ENCODE results near the gene SNAP29.
"Not testable (repeated sequence)": the region's sequence is repeated elsewhere in the genome, so short reads cannot be mapped to it uniquely, and the experiment has no call there.

Gene SNAP29

GRCh38 chr22:20906387-20906767 is 47.6 kb downstream of the SNAP29 start:
- Histone ChIP-seq H3K9me3 (ENCODE audit: insufficient read depth, low read depth, low read length) (no peaks in the 10 kb centered on the region), H3K9ac (ENCODE audit: low read depth, low read length) (no peak overlapping the region), H3K4me3 (ENCODE audit: low read length) (no peak overlapping the region), H3K27ac (ENCODE audit: low read length) (no peak overlapping the region), H3K4me1 (ENCODE audit: insufficient read depth, low read length) (no peaks in the 10 kb centered on the region), H3K27me3 (ENCODE audit: insufficient read depth, low read length) (no peaks in the 10 kb centered on the region), H3K36me3 (ENCODE audit: insufficient read depth, low read depth, low read length) (no peaks in the 10 kb centered on the region)

DNA sequence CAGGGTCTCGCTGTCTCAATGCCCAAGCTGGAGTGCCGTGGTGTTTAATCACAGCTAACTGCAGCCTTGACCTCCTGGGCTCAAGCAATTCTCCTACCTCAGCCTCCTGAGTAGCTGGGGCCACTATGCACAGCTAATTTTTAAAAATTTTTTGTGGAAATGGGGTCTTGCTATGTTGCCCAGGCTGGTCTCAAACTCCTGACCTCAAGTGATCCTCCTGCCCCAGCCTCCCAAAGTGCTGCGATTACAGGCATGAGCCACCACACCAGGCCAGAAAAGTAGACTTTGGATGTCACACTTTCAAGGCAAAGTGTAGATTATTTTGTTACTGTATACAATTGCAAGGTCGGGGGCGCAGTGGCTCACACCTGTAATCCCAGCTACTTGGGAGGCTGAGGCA is 49.9 kb downstream of the SNAP29 start:
- H3K27me3 ChIP-seq (ENCODE audit: insufficient read depth, low read length); H3K9ac ChIP-seq (ENCODE audit: low read depth, low read length); H3K4me1 ChIP-seq (ENCODE audit: insufficient read depth, low read length); H3K4me3 ChIP-seq (ENCODE audit: low read length); H3K36me3 ChIP-seq (ENCODE audit: insufficient read depth, low read depth, low read length); H3K27ac ChIP-seq (ENCODE audit: low read length); H3K9me3 ChIP-seq (ENCODE audit: insufficient read depth, low read depth, low read length): not testable (repeated sequence)

GRCh38 chr22:20909543-20910303 is 50.9 kb downstream of the SNAP29 start:
- Histone ChIP-seq H3K27me3 (ENCODE audit: insufficient read depth, low read length) (no peaks in the 10 kb centered on the region), H3K27ac (ENCODE audit: low read length) (no peak overlapping the region), H3K4me1 (ENCODE audit: insufficient read depth, low read length) (no peaks in the 10 kb centered on the region), H3K4me3 (ENCODE audit: low read length) (no peak overlapping the region), H3K9ac (ENCODE audit: low read depth, low read length) (no peak overlapping the region), H3K9me3 (ENCODE audit: insufficient read depth, low read depth, low read length) (no peaks in the 10 kb centered on the region), H3K36me3 (ENCODE audit: insufficient read depth, low read depth, low read length) (no peaks in the 10 kb centered on the region)

GRCh38 chr22:20912494-20912893 is 53.7 kb downstream of the SNAP29 start:
- no peak overlapping the region for H3K4me3 ChIP-seq (ENCODE audit: low read length)
- H3K27ac ChIP-seq (ENCODE audit: low read length) = no peak overlapping the region
- H3K9ac ChIP-seq (ENCODE audit: low read depth, low read length) = no peak overlapping the region
- no peaks in the 10 kb centered on the region for H3K4me1 ChIP-seq (ENCODE audit: insufficient read depth, low read length)
- H3K36me3 ChIP-seq (ENCODE audit: insufficient read depth, low read depth, low read length) = no peaks in the 10 kb centered on the region
- H3K27me3 ChIP-seq (ENCODE audit: insufficient read depth, low read length) = no peaks in the 10 kb centered on the region
- H3K9me3 ChIP-seq (ENCODE audit: insufficient read depth, low read depth, low read length) = no peaks in the 10 kb centered on the region

- Histone ChIP-seq H3K9ac (ENCODE audit: low read depth, low read length) (peak within 1 kb of the TSS; percentile 90), H3K27me3 (ENCODE audit: insufficient read depth, low read length) (no peaks in the 10 kb centered on the region), H3K27ac (ENCODE audit: low read length) (peak within 1 kb of the TSS; percentile 92), H3K36me3 (ENCODE audit: insufficient read depth, low read depth, low read length) (peaks cover 17% of the 10 kb centered on the region; the same call in 1 of the 2 replicates), H3K9me3 (ENCODE audit: insufficient read depth, low read depth, low read length) (no peaks in the 10 kb centered on the region), H3K4me3 (ENCODE audit: low read length) (peak within 1 kb of the TSS; percentile 94), H3K4me1 (ENCODE audit: insufficient read depth, low read length) (peaks cover 10% of the 10 kb centered on the region; the same call in 1 of the 2 replicates)
Measured at GRCh38 chr22:20916916-20917810, 58.4 kb downstream of the SNAP29 start, which contains the start of gene CRKL. CRKL (plus strand) TSS chr22:20917407; CDS start chr22:20917935, 528 bp downstream.

GRCh38 chr22:20918663-20919218 is 59.9 kb downstream of the SNAP29 start:
- Histone ChIP-seq H3K36me3 (ENCODE audit: insufficient read depth, low read depth, low read length) (peaks cover 17% of the 10 kb centered on the region; the same call in 1 of the 2 replicates), H3K4me3 (ENCODE audit: low read length) (peak overlapping the region; percentile 94), H3K4me1 (ENCODE audit: insufficient read depth, low read length) (peaks cover 10% of the 10 kb centered on the region; the same call in 1 of the 2 replicates), H3K9ac (ENCODE audit: low read depth, low read length) (peak overlapping the region; percentile 90), H3K27ac (ENCODE audit: low read length) (no peak overlapping the region), H3K9me3 (ENCODE audit: insufficient read depth, low read depth, low read length) (no peaks in the 10 kb centered on the region), H3K27me3 (ENCODE audit: insufficient read depth, low read length) (no peaks in the 10 kb centered on the region)

GRCh38 chr22:20919718-20920117 is 60.9 kb downstream of the SNAP29 start:
- H3K4me3 ChIP-seq (ENCODE audit: low read length) = peak overlapping the region; percentile 94
- no peak overlapping the region for H3K27ac ChIP-seq (ENCODE audit: low read length)
- H3K9ac ChIP-seq (ENCODE audit: low read depth, low read length) = peak overlapping the region; percentile 90
- no peaks in the 10 kb centered on the region for H3K27me3 ChIP-seq (ENCODE audit: insufficient read depth, low read length)
- no peaks in the 10 kb centered on the region for H3K9me3 ChIP-seq (ENCODE audit: insufficient read depth, low read depth, low read length)
- H3K36me3 ChIP-seq (ENCODE audit: insufficient read depth, low read depth, low read length) = peaks cover 17% of the 10 kb centered on the region; the same call in 1 of the 2 replicates
- H3K4me1 ChIP-seq (ENCODE audit: insufficient read depth, low read length) = peaks cover 20% of the 10 kb centered on the region

DNA sequence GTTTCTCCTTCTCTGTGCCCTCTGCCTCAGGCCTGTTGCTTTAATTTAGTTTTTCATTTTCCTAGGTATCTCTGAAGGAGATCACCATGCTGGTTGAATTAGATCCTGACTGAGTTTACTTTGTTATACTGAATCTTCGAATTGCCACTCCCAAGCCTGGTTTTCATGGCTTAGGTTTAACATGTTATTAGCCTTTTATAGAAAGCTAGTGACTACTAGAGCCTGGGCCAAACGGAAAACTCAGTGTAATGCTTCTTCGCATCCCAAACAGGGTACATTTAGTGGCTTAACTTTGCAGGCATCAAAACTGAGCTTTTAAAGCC is 62.0 kb downstream of the SNAP29 start:
- Histone ChIP-seq H3K9me3 (ENCODE audit: insufficient read depth, low read depth, low read length) (no peaks in the 10 kb centered on the region), H3K27me3 (ENCODE audit: insufficient read depth, low read length) (no peaks in the 10 kb centered on the region), H3K9ac (ENCODE audit: low read depth, low read length) (peak overlapping the region; percentile 38; the same call in 1 of the 2 replicates), H3K4me1 (ENCODE audit: insufficient read depth, low read length) (peaks cover 29% of the 10 kb centered on the region), H3K27ac (ENCODE audit: low read length) (no peak overlapping the region), H3K4me3 (ENCODE audit: low read length) (peak overlapping the region; percentile 94), H3K36me3 (ENCODE audit: insufficient read depth, low read depth, low read length) (peaks cover 17% of the 10 kb centered on the region; the same call in 1 of the 2 replicates)

DNA sequence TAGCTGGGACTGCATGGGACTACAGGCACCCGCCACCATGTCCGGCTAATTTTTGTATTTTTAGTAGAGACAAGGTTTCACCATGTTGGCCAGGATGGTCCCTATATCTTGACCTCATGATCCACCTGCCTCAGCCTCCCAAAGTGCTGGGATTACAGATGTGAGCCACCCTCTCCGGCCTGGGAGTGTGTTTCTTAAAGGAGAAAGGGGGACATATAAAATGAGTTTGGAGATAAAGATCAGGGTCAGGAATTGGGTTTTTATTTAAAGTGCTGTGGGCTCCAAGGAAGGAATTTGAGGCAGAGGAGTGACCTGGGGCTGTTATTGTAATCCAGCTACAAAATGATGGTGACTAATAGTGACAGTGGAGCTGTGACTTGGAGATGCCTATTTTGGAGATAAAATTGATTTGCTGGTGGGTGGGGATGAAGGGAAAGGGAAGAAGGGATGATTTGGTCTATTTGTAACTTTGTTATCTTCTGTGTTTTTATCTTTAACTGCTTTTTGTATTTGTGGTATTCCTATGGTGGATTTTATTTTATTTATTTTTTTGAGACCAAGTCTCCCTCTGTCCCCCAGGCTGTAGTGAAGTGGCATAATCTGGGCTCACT is 63.4 kb downstream of the SNAP29 start:
- peaks cover 37% of the 10 kb centered on the region for H3K4me1 ChIP-seq (ENCODE audit: insufficient read depth, low read length)
- H3K27me3 ChIP-seq (ENCODE audit: insufficient read depth, low read length) = no peaks in the 10 kb centered on the region
- H3K9me3 ChIP-seq (ENCODE audit: insufficient read depth, low read depth, low read length) = no peaks in the 10 kb centered on the region
- H3K27ac ChIP-seq (ENCODE audit: low read length) = no peak overlapping the region
- peaks cover 17% of the 10 kb centered on the region; the same call in 1 of the 2 replicates for H3K36me3 ChIP-seq (ENCODE audit: insufficient read depth, low read depth, low read length)
- no peak overlapping the region for H3K9ac ChIP-seq (ENCODE audit: low read depth, low read length)
- no peak overlapping the region for H3K4me3 ChIP-seq (ENCODE audit: low read length)

DNA sequence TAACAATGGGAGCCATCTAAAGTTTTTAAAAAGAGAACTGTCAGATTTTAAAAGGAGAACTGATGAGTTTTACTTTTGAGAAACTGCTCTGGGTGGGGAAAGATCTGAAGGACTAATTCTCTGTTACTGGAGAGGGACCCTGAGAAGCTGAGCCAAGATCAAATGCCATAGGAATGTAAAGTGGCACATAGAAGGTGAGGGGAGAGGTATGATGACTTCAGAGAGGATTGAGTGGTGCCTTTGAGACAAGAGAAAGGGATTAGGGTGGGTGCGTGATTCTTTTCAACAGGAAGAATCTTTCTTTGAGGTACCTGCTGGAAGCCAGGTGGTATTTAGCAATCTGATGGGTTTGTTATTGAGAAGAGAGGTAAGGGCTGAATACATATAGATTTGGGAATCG is 67.4 kb downstream of the SNAP29 start:
- Histone ChIP-seq H3K4me1 (ENCODE audit: insufficient read depth, low read length) (peaks cover 27% of the 10 kb centered on the region), H3K27me3 (ENCODE audit: insufficient read depth, low read length) (no peaks in the 10 kb centered on the region), H3K9me3 (ENCODE audit: insufficient read depth, low read depth, low read length) (no peaks in the 10 kb centered on the region), H3K9ac (ENCODE audit: low read depth, low read length) (no peak overlapping the region), H3K4me3 (ENCODE audit: low read length) (peak overlapping the region; percentile 21; the same call in 1 of the 2 replicates), H3K36me3 (ENCODE audit: insufficient read depth, low read depth, low read length) (0 out of 2 replicates have a peak, but pooled peaks cover 4% of the 10 kb centered on the region), H3K27ac (ENCODE audit: low read length) (no peak overlapping the region)

DNA sequence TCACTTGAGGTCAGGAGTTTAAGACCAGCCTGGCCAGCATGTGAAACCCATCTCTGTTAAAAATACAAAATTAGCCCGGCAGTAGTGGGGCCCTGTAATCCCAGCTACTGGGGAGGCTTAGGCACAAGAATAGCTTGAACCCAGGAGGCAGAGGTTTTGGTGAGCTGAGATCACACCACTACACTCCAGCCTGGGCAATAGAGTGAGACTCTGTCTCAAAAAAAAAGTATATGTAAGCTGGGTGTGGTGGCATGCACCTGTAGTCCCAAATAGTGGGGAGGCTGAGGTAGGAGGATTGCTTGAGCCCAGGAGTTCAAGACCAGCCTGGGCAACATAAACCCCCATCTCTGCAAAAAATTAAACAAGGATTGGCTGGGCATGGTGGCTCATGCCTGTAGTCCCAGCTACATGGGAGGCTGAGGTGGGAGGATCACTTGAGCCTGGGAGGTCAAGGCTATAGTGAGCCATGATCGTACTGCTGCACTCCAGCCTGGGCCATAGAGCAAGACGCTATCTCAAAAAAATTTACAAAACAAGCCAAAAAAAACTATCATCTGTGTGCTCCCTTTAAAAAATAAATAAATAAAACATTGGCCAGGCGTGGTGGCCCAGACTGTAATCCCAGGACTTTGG is 69.2 kb downstream of the SNAP29 start:
- Histone ChIP-seq H3K36me3 (ENCODE audit: insufficient read depth, low read depth, low read length) (0 out of 2 replicates have a peak, but pooled peaks cover 5% of the 10 kb centered on the region), H3K27me3 (ENCODE audit: insufficient read depth, low read length) (no peaks in the 10 kb centered on the region), H3K9ac (ENCODE audit: low read depth, low read length) (no peak overlapping the region), H3K4me3 (ENCODE audit: low read length) (no peak overlapping the region), H3K27ac (ENCODE audit: low read length) (no peak overlapping the region), H3K4me1 (ENCODE audit: insufficient read depth, low read length) (peaks cover 27% of the 10 kb centered on the region), H3K9me3 (ENCODE audit: insufficient read depth, low read depth, low read length) (no peaks in the 10 kb centered on the region)

All from iPS-20b (cell line).